K562 (cell line): ENCODE measurements around the gene OTOG. TPM values are rescaled to one million over a fixed set of nuclear protein-coding genes. Genes with fewer than 3 reads are reported as not detected.

Experiments
- ATAC-seq: fragments of 200-7000 bp; cut with Tn5 transposase; 3 replicates; pipeline ENCODE4 v1.9.1; 2020; ENCODE audit warnings: moderate library complexity
- BruUV-seq: library from RNA; stranded (reverse); fragments of 400-500 nt; replicated peaks from 2 replicates; lab custom pipeline; 2021; lab: Mats Ljungman, UMichigan
- CTCF ChIA-PET: fragments of 300-600 bp; formaldehyde crosslinking; extraction: SDS; loops from one replicate; lab custom pipeline; 2021; ENCODE audit warnings: low intra/inter-chr PET ratio; lab: Yijun Ruan, JAX
- POLR2A ChIA-PET: fragments of 300-600, 350-650 bp; sonication (Branson Sonifier 250); formaldehyde crosslinking; extraction: SDS; loops from one replicate; lab custom pipeline; 2021; ENCODE audit warnings: antibody characterized with exemption, inconsistent platforms; lab: Yijun Ruan, JAX
- DNase-seq, 4 experiments: peaks; one replicate each; pipeline versions ENCODE4 v3.0.0 to v3.0.0-alpha.2; 2011 to 2018; ENCODE audit warnings: low spot score in 3 of 4, mixed read lengths in 3 of 4; ENCODE audit errors: extremely low read depth in 1 of 4
- FAIRE-seq: peaks from 2 replicates; lab custom pipeline; 2011; peaks lifted over from hg19 to GRCh38; lab: Jason Lieb, UNC
- H2AFZ ChIP-seq: 2 replicates; pipeline ENCODE4 v1.6.0; 2011; ENCODE audit warnings: low read depth, low read length, control low read depth, inconsistent platforms
- H3K27ac ChIP-seq: fragments of 200-600 bp; 3 replicates; pipeline ENCODE4 v1.8.0; 2011; ENCODE audit warnings: low read depth, mild to moderate bottlenecking, control low read depth, inconsistent platforms, low read length, moderate library complexity, mixed read lengths; ENCODE audit errors: extremely low read depth
- H3K27me3 ChIP-seq, 2 experiments: fragments of 300-600 bp in 1 of 2; 2 replicates in 1 of 2; 3 replicates in 1 of 2; pipeline versions ENCODE4 v1.6.0 to v1.8.0; 2011; ENCODE audit warnings: inconsistent platforms in 2 of 2, low read length in 2 of 2, mild to moderate bottlenecking in 1 of 2, mixed read lengths in 1 of 2, moderate library complexity in 1 of 2; ENCODE audit not compliant: control insufficient read depth in 2 of 2, insufficient read depth in 2 of 2
- H3K36me3 ChIP-seq: fragments of 300-600 bp; 3 replicates; pipeline ENCODE4 v1.8.0; 2011; ENCODE audit warnings: mild to moderate bottlenecking, low read length, inconsistent platforms; ENCODE audit not compliant: control insufficient read depth, insufficient read depth
- H3K4me1 ChIP-seq, 2 experiments: fragments of 200-600 bp in 1 of 2; replicated peaks in 1 of 2; 2 replicates in 1 of 2; 3 replicates in 1 of 2; pipeline versions ENCODE4 v1.5.1 to v1.8.0; 2011; ENCODE audit warnings: inconsistent platforms in 2 of 2, low read length in 2 of 2, mild to moderate bottlenecking in 1 of 2, mixed read lengths in 1 of 2, moderate library complexity in 1 of 2; ENCODE audit not compliant: control insufficient read depth in 2 of 2, insufficient read depth in 2 of 2
- H3K4me2 ChIP-seq: 2 replicates; pipeline ENCODE4 v1.6.1; 2011; ENCODE audit warnings: low read length, control low read depth, inconsistent platforms, mixed read lengths; ENCODE audit not compliant: insufficient read depth
- H3K4me3 ChIP-seq: fragments of 200-600 bp; sonication (generic), shearing (Covaris generic); 2 replicates; pipeline ENCODE4 v1.5.1; 2016; ENCODE audit warnings: control low read depth, inconsistent platforms
- H3K79me2 ChIP-seq: fragments of 200-600 bp; 3 replicates; pipeline ENCODE4 v1.8.0; 2011; ENCODE audit warnings: low read length, inconsistent platforms; ENCODE audit not compliant: control insufficient read depth, insufficient read depth
- H3K9ac ChIP-seq, 2 experiments: 2 replicates each; pipeline versions ENCODE4 v1.6.0 to v1.6.1; 2011; ENCODE audit warnings: low read depth in 2 of 2, low read length in 2 of 2, control low read depth in 1 of 2, inconsistent platforms in 1 of 2, mild to moderate bottlenecking in 1 of 2, mixed read lengths in 1 of 2; ENCODE audit not compliant: insufficient read depth in 1 of 2
- H3K9me1 ChIP-seq: one replicate; pipeline ENCODE4 v1.6.0; 2011; ENCODE audit warnings: inconsistent platforms, mild to moderate bottlenecking, low read length, moderate library complexity; ENCODE audit not compliant: control insufficient read depth, insufficient read depth
- H3K9me3 ChIP-seq: replicated peaks from 2 replicates; pipeline ENCODE4 v1.5.1; 2011; ENCODE audit warnings: low read depth, low read length, inconsistent platforms; ENCODE audit not compliant: control insufficient read depth, insufficient read depth
- H4K20me1 ChIP-seq: replicated peaks from 2 replicates; pipeline ENCODE4 v1.6.1; 2011; ENCODE audit warnings: low read length, inconsistent platforms, mixed read lengths; ENCODE audit not compliant: control insufficient read depth, insufficient read depth
- C11orf30 ChIP-seq: fragments of 450-650 bp; IDR thresholded peaks from 2 replicates; pipeline ENCODE4 v1.6.1; 2016; ENCODE audit warnings: low read depth, mild to moderate bottlenecking
- CEBPB ChIP-seq: fragments of 450-650 bp; IDR thresholded peaks from 2 replicates; pipeline ENCODE4 v1.6.1; 2016; ENCODE audit warnings: missing genetic modification characterization, missing compliant biosample characterization
- CTCFL ChIP-seq: IDR thresholded peaks from 2 replicates; pipeline ENCODE4 v1.6.1; 2011; ENCODE audit warnings: borderline replicate concordance, low read depth, mild to moderate bottlenecking, moderate library complexity, low read length; ENCODE audit not compliant: insufficient read depth, poor library complexity, severe bottlenecking
- MAFF ChIP-seq: IDR thresholded peaks from 2 replicates; pipeline ENCODE4 v1.6.1; 2012; ENCODE audit warnings: low read length, improper control_type of control experiment
- MAFG ChIP-seq: fragments of 450-650 bp; conservative IDR thresholded peaks from 2 replicates; pipeline ENCODE4 v1.6.1; 2016; ENCODE audit warnings: missing genetic modification characterization, missing compliant biosample characterization
- MAFK ChIP-seq: IDR thresholded peaks from 2 replicates; pipeline ENCODE4 v1.6.1; 2011; ENCODE audit warnings: low read length, improper control_type of control experiment
- MTF1 ChIP-seq: fragments of 250-450 bp; sonication (Bioruptor Pico); IDR thresholded peaks from 2 replicates; pipeline ENCODE4 v1.9.0; 2021; ENCODE audit warnings: moderate library complexity, mild to moderate bottlenecking, inconsistent platforms, borderline replicate concordance
- PATZ1 ChIP-seq: fragments of 250-450 bp; sonication (Bioruptor Pico); IDR thresholded peaks from 2 replicates; pipeline ENCODE4 v1.5.0; 2020; ENCODE audit warnings: mild to moderate bottlenecking, borderline replicate concordance
- USF1 ChIP-seq: sonication (generic); formaldehyde crosslinking; IDR thresholded peaks from 2 replicates; pipeline ENCODE4 v1.9.0; 2022; ENCODE audit warnings: mild to moderate bottlenecking, missing genetic modification reagents
- ZNF316 ChIP-seq: fragments of 450-650 bp; IDR thresholded peaks from 2 replicates; pipeline ENCODE4 v1.6.1; 2016
- in situ Hi-C: fragments of 300-500 bp; cut with MboI; formaldehyde crosslinking; loops from 4 replicates; pipeline ENCODE4 v1.15.0; 2018; ENCODE audit warnings: inconsistent platforms, mixed read lengths
- intact Hi-C: fragments of 100-400 bp; cut with micrococcal nuclease; formaldehyde crosslinking; loops from 2 replicates; pipeline ENCODE4 v1.14.2; 2022
- polyA plus RNA-seq, 8 experiments: library from polyadenylated mRNA; depleted of rRNA in 4 of 8; stranded (reverse) in 5 of 8; unstranded in 3 of 8; fragments of >200 nt; fragmentation: Nextera tagmentation in 2 of 8; fragmentation: Illumina TruSeq in 1 of 8; extraction: Ambion mirVana in 2 of 8; extraction: Trizol in 1 of 8; gene quantifications; 2 replicates each; pipeline versions ENCODE4 v1.2.1 to v1.2.3, GENCODE V29; 2011 to 2014; ENCODE audit warnings: inconsistent platforms in 1 of 8, missing spikeins in 1 of 8
- total RNA-seq, 7 experiments: library from RNA; depleted of rRNA in 6 of 7; stranded (reverse); fragments of >200 nt in 6 of 7; fragmentation: Illumina TruSeq in 2 of 7; extraction: Trizol in 2 of 7; gene quantifications; 2 replicates each; pipeline versions ENCODE4 v1.2.1 to v1.2.3, GENCODE V29; 2011 to 2021; ENCODE audit warnings: low replicate concordance in 1 of 7

OTOG gene
- total and polyA plus RNA-seq, 9 of the 15 experiments (the other 6 are each of a cell fraction or from before 2014, with no cell fraction given), result not detected

- no peak overlapping the region for H3K27ac ChIP-seq
- no TSS peak for BruUV-seq
These were observed 135.8 kb downstream of the OTOG start for GRCh38 chr11:17682848-17683247.

More at GRCh38 chr11:17682848-17683247, 135.8 kb downstream of the OTOG start:
- Histone ChIP-seq H3K9ac (no peak overlapping the region), H3K4me2 (no peak overlapping the region), H3K4me1 (no peaks in the 10 kb centered on the region), H3K27me3 (peaks cover 22 to 38% of the 10 kb centered on the region in 2 experiments), H2AFZ (no peak overlapping the region), H4K20me1 (no peaks in the 10 kb centered on the region), H3K9me3 (no peaks in the 10 kb centered on the region), H3K79me2 (no peaks in the 10 kb centered on the region), H3K9me1 (no peaks in the 10 kb centered on the region), H3K4me3 (no peak overlapping the region), H3K36me3 (no peaks in the 10 kb centered on the region)
- CTCF ChIA-PET, result no interaction called here
- DNase-seq (no peak), ATAC-seq (no peak), FAIRE-seq (no peak)
- intact Hi-C loops (no loop called here), in situ Hi-C loops (no loop called here)
- TF ChIP-seq MAFK (peak; percentile 79), ZNF316 (peak; percentile 84), MAFG (tag) (peak; percentile 30; the same call in 1 of the 2 replicates), C11orf30 (peak; percentile 70), PATZ1 (CRISPR knock-in tag) (no peak), USF1 (CRISPR knock-in tag) (no peak), CTCFL (no peak), MAFF (peak; percentile 86), CEBPB (tag) (no peak), MTF1 (no peak)
- POLR2A ChIA-PET, result interaction anchor here (0.6 to 0.8 kb wide), 2 partner anchors 11 to 15 kb away, joined by 3 to 7 read pairs; no protein-coding TSS in a partner anchor
